ENCODE measurements around the gene HMBS.

Gene HMBS

GRCh38 chr11:119114351-119114750 is 29.7 kb downstream of the HMBS start:
- no peak for DNase-seq
- TF ChIP-seq POLR2A (IDR thresholded peaks at IDR 0.05; ENCODE audit: low read length) (no peak), GATA1 (IDR thresholded peaks at IDR 0.05; ENCODE audit: low read depth, low read length) (no peak)

DNA sequence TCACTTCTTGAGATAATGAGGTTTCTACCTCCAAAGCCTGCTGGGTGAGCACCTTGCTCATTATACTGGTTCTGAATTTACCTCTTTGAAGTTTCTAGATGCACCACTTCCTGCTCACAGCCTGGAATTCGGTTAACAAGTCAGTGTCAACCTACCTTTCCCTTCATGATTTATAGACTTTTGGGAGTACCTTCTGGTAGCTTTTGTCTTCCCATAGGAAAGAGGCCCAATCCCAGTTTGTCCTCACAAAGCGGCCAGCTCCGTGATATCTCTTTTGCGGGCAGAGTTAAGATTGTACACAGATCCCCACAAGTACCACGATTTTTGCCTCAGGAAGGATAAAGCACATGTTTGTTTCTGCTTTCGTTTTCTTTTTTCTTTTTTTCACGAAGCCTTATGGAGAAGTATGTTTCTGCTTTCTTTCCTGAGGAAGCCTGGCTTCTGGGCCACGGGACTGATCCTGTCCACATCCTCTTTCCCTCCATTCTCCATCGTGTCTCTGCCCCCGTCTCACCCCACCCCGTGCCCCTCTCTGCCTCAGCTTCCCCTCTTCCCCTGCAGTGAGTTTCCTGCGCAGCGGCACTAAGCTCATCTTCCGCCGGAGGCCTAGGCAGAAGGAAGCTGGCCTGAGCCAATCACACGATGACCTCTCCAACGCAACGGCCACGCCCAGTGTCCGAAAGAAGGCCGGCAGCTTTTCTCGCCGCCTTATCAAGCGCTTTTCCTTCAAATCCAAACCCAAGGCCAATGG is 31.0 kb downstream of the HMBS start:
- TF ChIP-seq POLR2A (IDR thresholded peaks at IDR 0.05; ENCODE audit: low read length) (no peak), GATA1 (IDR thresholded peaks at IDR 0.05; ENCODE audit: low read depth, low read length) (no peak)
- peak in 1 of 2 experiments; percentile 10 for DNase-seq

DNA sequence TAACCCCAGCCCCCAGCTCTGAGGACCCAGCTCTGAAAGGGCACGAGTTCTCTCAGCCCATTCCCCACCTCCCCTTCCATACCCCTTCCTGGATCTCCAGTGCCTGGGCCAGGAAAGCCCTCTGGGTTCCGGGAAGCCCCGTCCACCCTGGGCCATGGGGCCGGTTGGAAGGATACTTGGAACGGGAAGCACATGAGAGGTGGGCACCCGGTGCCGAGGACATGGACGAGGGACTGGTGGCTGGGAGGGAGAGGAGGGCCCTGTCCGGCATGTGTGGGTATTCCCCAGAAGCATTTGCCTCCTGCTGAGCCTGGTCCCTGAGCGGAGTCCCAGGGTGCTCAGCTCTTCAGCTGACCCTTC is 31.5 kb downstream of the HMBS start:
- no peak for DNase-seq
- TF ChIP-seq GATA1 (IDR thresholded peaks at IDR 0.05; ENCODE audit: low read depth, low read length), result no peak
- TF ChIP-seq POLR2A (IDR thresholded peaks at IDR 0.05; ENCODE audit: low read length), result no peak

GRCh38 chr11:119116601-119117000 is 31.9 kb downstream of the HMBS start:
- no peak for TF ChIP-seq POLR2A (IDR thresholded peaks at IDR 0.05; ENCODE audit: low read length)
- no peak for TF ChIP-seq GATA1 (IDR thresholded peaks at IDR 0.05; ENCODE audit: low read depth, low read length)
- no peak for DNase-seq

GRCh38 chr11:119117004-119117706 is 32.5 kb downstream of the HMBS start:
- no peak for TF ChIP-seq POLR2A (IDR thresholded peaks at IDR 0.05; ENCODE audit: low read length)
- TF ChIP-seq GATA1 (IDR thresholded peaks at IDR 0.05; ENCODE audit: low read depth, low read length), result no peak
- DNase-seq, result no peak

GRCh38 chr11:119118227-119118626 is 33.5 kb downstream of the HMBS start:
- TF ChIP-seq POLR2A (IDR thresholded peaks at IDR 0.05; ENCODE audit: low read length), result no peak
- TF ChIP-seq GATA1 (IDR thresholded peaks at IDR 0.05; ENCODE audit: low read depth, low read length), result no peak
- no peak for DNase-seq

DNA sequence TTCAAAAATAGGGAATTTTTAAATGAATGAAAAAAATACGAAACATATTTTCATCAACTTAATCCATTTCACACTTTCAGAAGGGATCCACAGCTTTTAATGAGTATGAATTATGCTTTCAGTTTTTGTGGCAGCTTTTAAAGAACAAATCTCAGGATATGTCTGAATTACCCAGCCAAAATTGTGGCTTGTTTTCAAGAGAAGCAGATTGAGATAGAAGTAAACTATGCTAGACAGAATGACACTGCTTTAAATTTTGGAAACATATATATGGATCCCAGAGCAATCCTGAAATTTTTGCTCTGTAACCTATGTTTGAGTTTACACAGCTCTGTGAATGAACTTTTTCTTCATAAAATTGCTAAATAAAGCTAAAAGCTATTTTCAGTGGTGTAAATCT is 34.3 kb downstream of the HMBS start:
- TF ChIP-seq POLR2A (IDR thresholded peaks at IDR 0.05; ENCODE audit: low read length) (no peak), GATA1 (IDR thresholded peaks at IDR 0.05; ENCODE audit: low read depth, low read length) (no peak)
- no peak for DNase-seq

DNA sequence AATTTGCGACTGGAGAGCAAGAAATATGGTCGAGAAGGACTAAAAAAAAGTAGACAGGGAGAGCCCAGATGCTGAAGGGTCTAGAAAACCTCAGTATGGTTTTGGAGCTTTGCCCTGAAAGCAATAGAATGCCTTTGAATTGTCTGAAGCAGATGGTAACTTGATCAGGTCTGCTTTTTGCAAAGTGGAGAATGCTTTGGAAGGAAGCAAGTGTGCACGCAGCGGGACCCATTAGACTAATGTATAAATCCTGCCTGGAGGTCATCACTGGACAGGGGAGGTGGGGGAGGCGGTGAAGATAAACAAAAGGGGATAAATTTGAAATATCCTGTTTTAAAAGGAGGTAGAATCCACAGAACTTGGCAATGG is 35.9 kb downstream of the HMBS start:
- peak in 1 of 2 experiments; percentile 43 for DNase-seq
- TF ChIP-seq POLR2A (IDR thresholded peaks at IDR 0.05; ENCODE audit: low read length) (no peak), GATA1 (IDR thresholded peaks at IDR 0.05; ENCODE audit: low read depth, low read length) (no peak)

DNA sequence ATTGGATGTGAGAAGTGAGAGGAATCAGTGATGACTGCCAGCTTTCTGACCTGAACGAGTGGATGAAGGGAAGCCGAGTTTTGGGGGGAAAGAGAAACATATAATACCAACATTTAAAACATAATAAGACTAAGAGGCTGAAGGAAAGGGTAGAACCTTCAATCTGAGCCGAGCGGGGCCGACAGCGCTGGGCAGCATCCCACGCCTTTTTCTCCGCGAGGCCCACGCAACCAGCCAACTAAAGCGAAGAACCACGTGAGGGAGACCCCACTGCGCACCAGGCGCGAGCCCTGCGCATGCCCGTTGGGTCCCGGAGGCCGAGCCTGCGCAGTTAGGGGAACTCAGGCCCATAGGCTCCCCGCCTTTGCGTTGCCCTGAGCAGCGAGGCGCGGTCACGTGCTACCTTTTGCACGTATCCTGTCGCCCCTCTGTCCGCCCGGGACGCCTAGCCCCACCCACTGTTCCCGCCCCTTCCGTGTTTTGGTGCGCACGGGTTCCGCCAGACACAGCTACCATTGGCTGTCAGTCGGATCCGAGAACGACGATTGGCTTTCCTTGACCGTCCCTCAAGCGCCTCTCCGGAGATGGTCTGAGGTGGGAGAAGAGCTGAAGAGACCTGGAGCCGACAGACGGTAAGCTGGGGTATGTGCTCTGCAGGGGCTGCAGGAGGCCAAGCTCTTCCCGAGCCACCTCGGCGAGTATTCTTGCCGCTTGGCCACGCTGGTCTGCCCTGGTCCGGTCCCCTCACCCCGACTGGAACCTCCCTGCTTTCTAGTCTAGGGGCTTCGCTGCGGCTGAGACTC is 36.5 kb downstream of the HMBS start, which contains the start of gene HINFP:
Gene HINFP, plus strand, starts transcription at position 573 of the 803 bp plus-strand sequence. CDS start 5,365 bp downstream, outside the sequence.
- TF ChIP-seq POLR2A (IDR thresholded peaks at IDR 0.05; ENCODE audit: low read length) (peak; percentile 85), GATA1 (IDR thresholded peaks at IDR 0.05; ENCODE audit: low read depth, low read length) (no peak)
- peak; percentile 99 for DNase-seq

GRCh38 chr11:119121811-119122124 is 37.1 kb downstream of the HMBS start:
- no peak for DNase-seq
- TF ChIP-seq GATA1 (IDR thresholded peaks at IDR 0.05; ENCODE audit: low read depth, low read length), result no peak
- no peak for TF ChIP-seq POLR2A (IDR thresholded peaks at IDR 0.05; ENCODE audit: low read length)

GRCh38 chr11:119125821-119126220 is 41.1 kb downstream of the HMBS start:
- no peak for TF ChIP-seq GATA1 (IDR thresholded peaks at IDR 0.05; ENCODE audit: low read depth, low read length)
- no peak for TF ChIP-seq POLR2A (IDR thresholded peaks at IDR 0.05; ENCODE audit: low read length)
- no peak for DNase-seq

- TF ChIP-seq GATA1 (IDR thresholded peaks at IDR 0.05; ENCODE audit: low read depth, low read length) (no peak), POLR2A (IDR thresholded peaks at IDR 0.05; ENCODE audit: low read length) (no peak)
- DNase-seq, result no peak
Observed at GRCh38 chr11:119126675-119127268, 42.1 kb downstream of the HMBS start.

DNA sequence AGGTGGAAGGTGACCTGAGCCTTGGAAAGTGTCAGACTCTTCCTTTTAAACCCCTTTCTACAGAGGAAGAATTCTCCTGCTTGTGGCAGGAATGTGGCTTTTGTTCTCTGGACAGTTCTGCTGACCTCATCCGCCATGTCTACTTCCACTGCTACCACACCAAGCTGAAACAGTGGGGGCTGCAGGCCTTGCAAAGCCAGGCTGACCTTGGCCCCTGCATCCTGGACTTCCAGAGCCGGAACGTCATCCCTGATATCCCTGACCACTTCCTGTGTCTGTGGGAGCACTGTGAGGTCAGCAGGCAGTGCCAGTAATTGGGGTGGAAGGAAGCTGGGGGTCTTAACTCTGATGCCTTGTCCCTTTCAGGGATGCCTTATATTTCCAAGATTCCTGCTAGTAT is 46.0 kb downstream of the HMBS start:
- no peak for TF ChIP-seq POLR2A (IDR thresholded peaks at IDR 0.05; ENCODE audit: low read length)
- no peak for TF ChIP-seq GATA1 (IDR thresholded peaks at IDR 0.05; ENCODE audit: low read depth, low read length)
- DNase-seq, result no peak
